GM12878 (cell line): ENCODE data around the gene ELMOD3.

ENCODE experiments used
- CTCF ChIP-seq, 3 experiments: IDR thresholded peaks in 2 of 3; conservative IDR thresholded peaks in 1 of 3; 2 replicates each; pipeline ENCODE4 v1.5.1; 2011; ENCODE audit warnings: low read depth in 3 of 3, low read length in 3 of 3, mild to moderate bottlenecking in 3 of 3, control low read depth in 2 of 3, moderate library complexity in 2 of 3, inconsistent platforms in 1 of 3, mixed read lengths in 1 of 3; ENCODE audit not compliant: control insufficient read depth in 2 of 3, insufficient read depth in 1 of 3; ENCODE audit errors: extremely low read depth in 1 of 3
- EP300 ChIP-seq, 2 experiments: fragments of 150-350 bp in 1 of 2; IDR thresholded peaks; 2 replicates each; pipeline ENCODE4 v1.6.1; 2011 to 2012; ENCODE audit warnings: low read depth in 2 of 2, low read length in 2 of 2, borderline replicate concordance in 1 of 2, improper control_type of control experiment in 1 of 2, inconsistent platforms in 1 of 2; ENCODE audit not compliant: control insufficient read depth in 1 of 2
- MYC ChIP-seq: IDR thresholded peaks from 2 replicates; pipeline ENCODE4 v1.6.1; 2011; ENCODE audit warnings: mild to moderate bottlenecking, low read length, moderate library complexity, inconsistent platforms; ENCODE audit not compliant: insufficient read depth, insufficient replicate concordance, insufficient read length, severe bottlenecking
- YY1 ChIP-seq: IDR thresholded peaks from 2 replicates; pipeline ENCODE4 v1.6.1; 2011; ENCODE audit warnings: low read depth, mild to moderate bottlenecking, low read length

DNA sequence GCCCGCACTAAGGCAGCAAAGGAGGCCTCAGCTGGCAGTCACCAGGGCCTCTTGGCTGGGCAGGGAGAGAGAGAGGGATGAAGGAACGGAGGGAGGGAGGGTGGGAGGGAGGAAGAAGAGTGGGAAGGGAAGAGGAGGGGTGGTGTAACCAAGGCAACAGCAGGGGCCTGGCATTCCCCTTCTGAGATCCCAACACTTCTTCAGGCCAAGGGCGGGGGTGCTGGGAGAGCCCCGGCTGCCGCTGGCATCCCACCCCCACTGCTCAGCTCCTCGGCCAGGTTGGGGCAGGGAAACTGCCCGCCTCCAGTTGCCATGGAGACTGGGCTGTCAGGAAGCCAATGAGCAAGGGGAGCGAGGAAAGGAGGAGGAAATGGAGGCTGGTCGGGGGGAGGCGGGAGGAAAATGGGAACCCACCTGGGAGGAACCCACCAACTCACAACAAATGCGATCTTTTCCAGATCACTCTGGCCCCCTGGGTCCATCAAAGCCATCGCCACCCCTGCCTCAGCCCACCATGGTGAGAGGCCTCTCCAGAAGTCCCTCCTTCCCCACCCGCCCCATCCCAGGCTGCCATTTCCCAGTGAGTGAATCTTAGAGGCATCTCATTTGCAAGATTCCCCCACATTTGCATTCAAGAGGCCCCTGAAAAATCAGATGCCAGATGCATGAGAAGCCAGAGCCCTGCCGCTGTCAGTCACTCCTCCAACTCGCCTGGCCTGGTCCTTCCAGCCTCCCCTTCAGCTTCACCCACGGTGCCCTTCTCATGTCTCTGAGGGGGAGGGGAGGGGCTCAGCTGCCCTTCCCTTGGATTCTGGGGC, 76.4 kb downstream of the ELMOD3 start:
- no peak for TF ChIP-seq EP300 (IDR thresholded peaks at IDR 0.05; ENCODE audit: borderline replicate concordance in 1 of 2, control insufficient read depth in 1 of 2, low read depth in 2 of 2, low read length in 2 of 2)
- TF ChIP-seq YY1 = no peak
- TF ChIP-seq MYC = no peak
- TF ChIP-seq CTCF (IDR thresholded peaks at IDR 0.05 in 2 of 3, conservative IDR thresholded peaks at IDR 0.05 in 1 of 3; ENCODE audit: control insufficient read depth in 2 of 3, extremely low read depth in 1 of 3, insufficient read depth in 1 of 3, low read depth in 3 of 3, low read length in 3 of 3) = no peak
